Motor neuron (in vitro differentiated cells): ENCODE results near the gene SEMA4C. TPM values are rescaled to one million over a fixed set of nuclear protein-coding genes. Genes with fewer than 3 reads are reported as not detected.
A peak's percentile ranks its signal among the peaks of the same experiment; 100 is the strongest.
"Not testable (repeated sequence)": the region's sequence is repeated elsewhere in the genome, so short reads cannot be mapped to it uniquely, and the experiment has no call there.

Source experiments
- ATAC-seq, 8 experiments: fragments of 200-7000 bp; cut with Tn5 transposase; replicated peaks in 6 of 8; 2 replicates each; pipeline ENCODE4 v1.8.0; 2021; ENCODE audit warnings: mild to moderate bottlenecking in 8 of 8, moderate library complexity in 8 of 8
- H3K27ac ChIP-seq, 2 donors: fragments of 250-450 bp; sonication (Bioruptor Pico); 2 replicates each; pipeline ENCODE4 v1.9.0; 2021; ENCODE audit warnings: antibody characterized with exemption in 2 of 2, mild to moderate bottlenecking in 2 of 2, moderate library complexity in 1 of 2
- H3K4me1 ChIP-seq, 2 donors: fragments of 250-450 bp; sonication (Bioruptor Pico); replicated peaks in 1 of 2; 2 replicates each; pipeline ENCODE4 v1.6.1; 2021; ENCODE audit warnings: antibody characterized with exemption in 2 of 2, mild to moderate bottlenecking in 2 of 2, moderate library complexity in 1 of 2
- H3K4me3 ChIP-seq, 5 donors: fragments of 250-450 bp; sonication (Bioruptor Pico); 2 replicates each; pipeline ENCODE4 v1.9.0; 2021; ENCODE audit warnings: antibody characterized with exemption in 5 of 5, mild to moderate bottlenecking in 5 of 5, moderate library complexity in 4 of 5
- WGBS, 10 experiments: fragments of 450-650 bp; shearing (Covaris generic); methylation state at CpG; one replicate each; pipeline ENCODE4 v1.0.0; 2022; 5-methylcytosine and 5-hydroxymethylcytosine counted together
- in situ Hi-C, 9 experiments: fragments of 400-800 bp; cut with MboI; loops; one replicate each; pipeline ENCODE4 v1.15.0; 2021; ENCODE audit warnings: low sequenced_read_pairs in 9 of 9, low pct_unique_long_range_greater_than_20kb in 2 of 9; ENCODE audit not compliant: unreplicated experiment in 9 of 9
- total RNA-seq, 8 experiments: library from RNA; unstranded; fragments of 300-600 nt; gene quantifications; 2 replicates each; pipeline versions ENCODE4 v1.2.3 to v1.2.4, GENCODE V29; 2022

Gene SEMA4C
- total RNA-seq, 8 experiments from 2014 or later, result 11.8 to 56.4 (median 27.9) TPM

GRCh38 chr2:96894151-96894531, 24.3 kb upstream of the SEMA4C start:
- no peak for ATAC-seq
- H3K27ac ChIP-seq, result no peak overlapping the region
- 80% methylated on average over 1 of the region's 3 CpGs; no CpG with 5 or more reads in 9 of the 10 experiments for WGBS, 10 experiments
- H3K4me1 ChIP-seq, result peaks cover 0 to 9% of the 10 kb centered on the region in 2 donors
- in situ Hi-C loops, result no loop called here
- H3K4me3 ChIP-seq, result no peak overlapping the region

DNA sequence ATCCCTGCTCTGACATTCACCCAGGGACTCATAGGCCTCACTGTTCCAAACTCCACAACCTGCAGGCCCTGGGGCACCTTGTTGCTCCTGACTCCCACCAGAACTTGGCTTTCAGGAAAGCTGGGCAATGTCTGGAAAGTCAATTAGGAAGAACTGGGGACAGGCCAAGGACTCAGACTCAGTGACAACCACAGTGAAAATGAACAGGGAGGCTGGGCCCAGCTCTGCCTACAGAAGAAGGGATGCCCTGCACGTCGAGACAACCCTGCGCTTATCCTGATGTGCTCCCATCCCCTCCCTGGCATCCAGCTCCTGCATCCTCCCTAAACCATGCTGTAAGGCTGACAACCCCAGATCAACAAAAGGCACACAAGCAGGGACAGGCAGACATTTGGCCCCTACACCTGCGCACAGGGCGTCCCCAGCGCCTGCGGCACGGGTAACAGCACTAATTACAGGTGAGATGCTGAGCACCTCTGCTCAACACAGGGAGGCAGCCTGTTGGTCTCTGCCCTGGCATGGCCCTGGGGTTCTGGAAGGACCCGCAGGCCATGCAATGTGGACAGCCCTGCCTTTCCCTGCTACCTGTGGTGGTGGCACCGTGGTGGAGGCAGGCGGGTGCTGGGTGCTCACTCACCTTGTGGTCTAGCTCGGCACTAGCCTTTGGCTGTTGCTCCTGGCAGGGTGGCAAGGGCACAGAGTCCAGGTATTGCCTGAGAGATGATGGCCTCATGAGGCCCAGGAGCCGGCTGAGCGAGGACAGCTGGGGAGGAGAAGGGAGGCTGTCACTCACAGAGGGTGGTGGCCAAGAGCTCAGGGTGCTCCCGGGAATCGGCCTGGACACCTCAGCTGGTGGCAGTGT, 23.6 kb upstream of the SEMA4C start:
- H3K27ac ChIP-seq, result no peak overlapping the region
- H3K4me3 ChIP-seq, result no peak overlapping the region
- H3K4me1 ChIP-seq, result peaks cover 0 to 9% of the 10 kb centered on the region in 2 donors
- in situ Hi-C loops, result no loop called here
- 97 to 100% (median 100%) methylated on average over 1 to 8 of the region's 16 CpGs; no CpG with 5 or more reads in 5 of the 10 experiments for WGBS, 10 experiments
- no peak for ATAC-seq

- ATAC-seq, result peak in 4 of 8 experiments; percentile 14 to 36 (median 22)
- peaks cover 0 to 15% of the 10 kb centered on the region in 2 donors for H3K4me1 ChIP-seq
- no peak overlapping the region for H3K4me3 ChIP-seq
- no peak overlapping the region for H3K27ac ChIP-seq
- in situ Hi-C loops, result no loop called here
- WGBS, 10 experiments, result 45 to 88% (median 59%) methylated on average over 1 to 6 of the region's 11 CpGs; no CpG with 5 or more reads in 4 of the 10 experiments
These were observed 21.9 kb upstream of the SEMA4C start for GRCh38 chr2:96891591-96892333.

DNA sequence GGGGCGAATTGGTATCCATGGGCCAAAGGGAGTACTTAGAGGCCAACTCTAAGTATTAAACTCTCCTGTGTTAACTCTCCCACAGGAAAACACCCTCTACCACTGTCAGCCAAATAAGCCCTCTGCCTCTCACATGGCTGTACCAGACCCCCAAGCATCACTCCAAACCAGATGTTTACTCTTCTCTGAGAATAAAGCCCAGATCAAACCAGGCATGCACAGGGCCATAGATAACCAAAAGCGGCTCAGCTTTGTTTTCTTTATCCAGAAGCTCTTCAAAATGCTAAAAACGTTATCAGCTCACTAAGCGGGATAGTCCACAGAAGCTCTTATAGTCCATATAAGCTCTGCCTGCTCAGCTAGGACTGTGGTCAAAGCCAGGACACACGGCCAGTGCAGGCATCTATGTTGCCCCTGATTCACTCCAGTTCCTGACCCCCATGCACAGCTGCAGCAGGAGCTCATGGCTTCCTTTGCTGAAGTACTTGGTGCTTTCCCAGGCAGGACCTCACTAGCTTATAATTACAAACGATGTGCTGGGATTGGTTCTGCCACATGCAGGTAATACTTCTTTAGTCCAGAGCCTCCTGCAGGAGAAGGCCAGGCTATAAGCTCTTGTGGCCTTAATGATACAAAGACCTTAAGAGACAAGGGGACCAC, 21.0 kb upstream of the SEMA4C start:
- in situ Hi-C loops, result no loop called here
- no peak overlapping the region for H3K4me3 ChIP-seq
- no peak overlapping the region for H3K27ac ChIP-seq
- ATAC-seq, result no peak
- peaks cover 0 to 15% of the 10 kb centered on the region in 2 donors for H3K4me1 ChIP-seq
- 71 to 100% (median 83%) methylated on average over 1 to 6 of the region's 6 CpGs for WGBS, 10 experiments

DNA sequence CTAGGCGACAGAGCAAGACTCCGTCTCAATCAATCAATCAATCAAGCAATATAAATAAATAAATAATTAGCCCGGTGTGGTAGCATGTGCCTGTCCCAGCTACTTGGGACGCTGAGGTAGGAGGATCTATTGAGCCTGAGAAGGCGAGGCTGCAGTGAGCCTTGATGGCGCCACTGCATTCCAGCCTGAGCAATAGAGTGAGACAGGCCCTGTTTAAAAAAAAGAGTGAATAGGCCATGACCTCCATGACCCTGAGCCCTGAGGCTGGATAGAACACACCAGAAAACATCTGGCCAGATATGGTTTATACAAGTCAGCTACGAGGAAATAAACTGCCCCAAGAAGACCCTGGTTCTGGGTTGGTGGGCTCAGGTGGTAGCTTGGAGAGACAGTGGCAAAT, 20.4 kb upstream of the SEMA4C start:
- H3K4me3 ChIP-seq, result no peak overlapping the region
- in situ Hi-C loops, result no loop called here
- no peak for ATAC-seq
- no peak overlapping the region for H3K27ac ChIP-seq
- peaks cover 0 to 11% of the 10 kb centered on the region in 2 donors for H3K4me1 ChIP-seq
- WGBS, 10 experiments, result 67 to 95% (median 80%) methylated on average over 1 to 5 of the region's 7 CpGs; no CpG with 5 or more reads in 2 of the 10 experiments

DNA sequence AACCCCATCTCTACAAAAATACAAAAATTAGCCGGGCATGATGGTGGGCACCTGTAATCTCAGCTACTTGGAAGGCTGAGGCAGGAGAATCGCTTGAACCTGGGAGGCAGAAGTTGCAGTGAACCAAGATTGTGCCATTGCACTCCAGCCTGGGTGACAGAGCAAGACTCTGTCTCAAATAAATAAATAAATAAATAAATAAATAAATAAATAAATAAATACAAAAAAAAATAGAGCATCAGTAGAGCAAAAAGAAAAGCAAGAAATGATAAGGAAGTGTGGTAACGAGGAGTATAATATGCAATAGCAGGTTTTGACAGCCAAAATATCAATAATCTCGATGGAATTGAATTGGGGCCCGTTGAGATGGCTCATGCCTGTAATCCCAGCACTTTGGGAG, 19.6 kb upstream of the SEMA4C start:
- in situ Hi-C loops, H3K27ac ChIP-seq: not testable (repeated sequence)
- WGBS, 10 experiments, result 71 to 96% (median 91%) methylated on average over 1 to 5 of the region's 5 CpGs; no CpG with 5 or more reads in 1 of the 10 experiments

GRCh38 chr2:96888072-96889011, 18.5 kb upstream of the SEMA4C start:
- Histone ChIP-seq H3K4me3 (no peak overlapping the region), H3K27ac (no peak overlapping the region), H3K4me1 (peaks cover 0 to 11% of the 10 kb centered on the region in 2 donors)
- in situ Hi-C loops, result no loop called here
- 0 to 100% (median 82%) methylated on average over 1 to 4 of the region's 12 CpGs; no CpG with 5 or more reads in 2 of the 10 experiments for WGBS, 10 experiments
- peak in 3 of 8 experiments; percentile 84 to 86 (median 84) for ATAC-seq

More for the DNA sequence above, 19.6 kb upstream of the SEMA4C start:
- H3K4me1 ChIP-seq, result peaks cover 0 to 11% of the 10 kb centered on the region in 2 donors
- not testable (repeated sequence) for H3K4me3 ChIP-seq, ATAC-seq

- Histone ChIP-seq H3K27ac (no peak overlapping the region), H3K4me3 (no peak overlapping the region), H3K4me1 (peaks cover 0 to 12% of the 10 kb centered on the region in 2 donors)
- ATAC-seq, result peak in 7 of 8 experiments; percentile 26 to 84 (median 81)
- 0 to 89% (median 66%) methylated on average over 2 to 7 of the region's 18 CpGs; no CpG with 5 or more reads in 2 of the 10 experiments for WGBS, 10 experiments
- in situ Hi-C loops, result no loop called here
These were observed 17.7 kb upstream of the SEMA4C start for GRCh38 chr2:96887493-96888012.

DNA sequence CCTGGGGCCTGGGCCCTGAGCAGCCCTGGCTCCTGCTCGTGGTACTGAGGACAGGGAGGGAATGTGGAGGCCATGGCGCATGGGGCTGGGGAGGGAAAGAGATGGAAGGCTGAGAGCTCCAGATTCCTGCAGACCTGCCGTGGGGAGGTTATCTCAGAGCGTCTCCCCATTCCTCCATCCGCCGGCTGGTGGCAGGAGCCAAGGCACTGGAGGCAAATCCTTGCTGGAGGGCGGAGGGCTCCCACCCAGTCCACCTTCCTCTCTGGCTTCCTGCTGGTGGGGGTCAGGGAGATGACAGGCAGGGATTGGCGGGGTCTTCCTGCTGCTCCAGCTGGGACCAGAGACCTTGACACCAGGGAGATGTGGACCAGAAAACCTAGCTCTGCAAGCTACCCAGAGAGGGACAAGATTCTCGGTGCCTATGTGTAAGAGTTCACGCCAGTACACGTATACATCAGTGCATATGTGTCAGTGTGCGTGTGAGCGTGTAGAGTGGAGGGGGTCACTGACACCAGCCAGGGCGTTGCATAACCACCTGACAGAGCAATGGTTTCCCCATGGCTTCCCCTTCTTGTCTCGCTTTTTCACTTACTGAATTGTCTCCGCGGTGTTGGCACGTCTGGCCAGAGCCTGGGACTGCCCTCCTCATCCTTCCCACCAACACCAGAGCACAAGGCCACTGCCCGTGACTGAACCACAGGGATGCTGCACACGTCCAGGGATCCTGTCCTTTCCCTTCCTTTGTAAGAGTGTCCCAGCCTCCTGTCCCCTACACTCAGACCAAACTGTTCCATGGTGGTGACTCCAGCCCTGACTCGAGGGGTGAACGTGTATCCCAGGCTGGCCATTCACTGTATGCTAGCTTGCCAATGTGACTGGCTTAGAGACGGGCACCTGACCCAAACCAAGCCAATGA, 15.8 kb upstream of the SEMA4C start:
- in situ Hi-C loops, result no loop called here
- WGBS, 10 experiments, result 80 to 100% (median 87%) methylated on average over 1 to 14 of the region's 23 CpGs; no CpG with 5 or more reads in 2 of the 10 experiments
- Histone ChIP-seq H3K4me1 (peaks cover 14 to 24% of the 10 kb centered on the region in 2 donors), H3K27ac (no peak overlapping the region), H3K4me3 (no peak overlapping the region)
- no peak for ATAC-seq

- H3K4me3 ChIP-seq, result no peak overlapping the region
- peaks cover 14 to 24% of the 10 kb centered on the region in 2 donors for H3K4me1 ChIP-seq
- H3K27ac ChIP-seq, result no peak overlapping the region
- WGBS, 10 experiments, result 93 to 100% (median 100%) methylated on average over 1 to 3 of the region's 19 CpGs; no CpG with 5 or more reads in 5 of the 10 experiments
- ATAC-seq, result no peak
- in situ Hi-C loops, result no loop called here
These were observed 14.6 kb upstream of the SEMA4C start for GRCh38 chr2:96884299-96885094.
